ENCODE data around the gene MYH4. TPM values are rescaled to one million over a fixed set of nuclear protein-coding genes. Genes with fewer than 3 reads are reported as not detected.

The MYH4 gene
- polyA plus RNA-seq, 3 donors: not detected

GRCh38 chr17:10499950-10500349, 30.6 kb upstream of the MYH4 start:
- DNase-seq: no peak
- TF ChIP-seq, protein P1, sequence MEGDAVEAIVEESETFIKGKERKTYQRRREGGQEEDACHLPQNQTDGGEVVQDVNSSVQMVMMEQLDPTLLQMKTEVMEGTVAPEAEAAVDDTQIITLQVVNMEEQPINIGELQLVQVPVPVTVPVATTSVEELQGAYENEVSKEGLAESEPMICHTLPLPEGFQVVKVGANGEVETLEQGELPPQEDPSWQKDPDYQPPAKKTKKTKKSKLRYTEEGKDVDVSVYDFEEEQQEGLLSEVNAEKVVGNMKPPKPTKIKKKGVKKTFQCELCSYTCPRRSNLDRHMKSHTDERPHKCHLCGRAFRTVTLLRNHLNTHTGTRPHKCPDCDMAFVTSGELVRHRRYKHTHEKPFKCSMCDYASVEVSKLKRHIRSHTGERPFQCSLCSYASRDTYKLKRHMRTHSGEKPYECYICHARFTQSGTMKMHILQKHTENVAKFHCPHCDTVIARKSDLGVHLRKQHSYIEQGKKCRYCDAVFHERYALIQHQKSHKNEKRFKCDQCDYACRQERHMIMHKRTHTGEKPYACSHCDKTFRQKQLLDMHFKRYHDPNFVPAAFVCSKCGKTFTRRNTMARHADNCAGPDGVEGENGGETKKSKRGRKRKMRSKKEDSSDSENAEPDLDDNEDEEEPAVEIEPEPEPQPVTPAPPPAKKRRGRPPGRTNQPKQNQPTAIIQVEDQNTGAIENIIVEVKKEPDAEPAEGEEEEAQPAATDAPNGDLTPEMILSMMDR (IDR thresholded peaks at IDR 0.05): no peak
- no peaks in the 10 kb centered on the region for H3K36me3 ChIP-seq (replicated peaks in 1 of 2; ENCODE audit: control insufficient read depth in 1 of 2, insufficient read depth in 2 of 2, low read length in 2 of 2)
- H3K4me1 Mint-ChIP-seq: no peaks in the 10 kb centered on the region
- H3K36me3 Mint-ChIP-seq: no peaks in the 10 kb centered on the region
- peaks cover 0 to 5% (median 2%) of the 10 kb centered on the region in 7 donors for H3K9me3 Mint-ChIP-seq
- H3K4me2 ChIP-seq (replicated peaks; ENCODE audit: extremely low read depth, low read length, poor library complexity, severe bottlenecking): no peak overlapping the region
- no peaks in the 10 kb centered on the region for H4K20me1 ChIP-seq (ENCODE audit: insufficient read depth, low read length)
- H3K27me3 ChIP-seq (ENCODE audit: control insufficient read depth in 2 of 2, insufficient read depth in 2 of 2, low read length in 2 of 2): no peaks in the 10 kb centered on the region
- H3K9ac ChIP-seq (ENCODE audit: insufficient read depth, low read length, poor library complexity, severe bottlenecking): no peak overlapping the region
- no peaks in the 10 kb centered on the region for H3K79me2 ChIP-seq (ENCODE audit: insufficient read depth, low read length)
- H3K4me1 ChIP-seq (ENCODE audit: control insufficient read depth in 1 of 2, insufficient read depth in 2 of 2, low read length in 2 of 2): no peaks in the 10 kb centered on the region
- no CpG with 5 or more reads among the region's 3 CpGs for WGBS (ENCODE audit: insufficient coverage)
- no peak overlapping the region for H3K4me3 ChIP-seq (replicated peaks in 1 of 3; ENCODE audit: low read depth in 2 of 3, low read length in 3 of 3)
- H3K4me3 Mint-ChIP-seq: no peak overlapping the region
- peaks cover 0 to 3% (median 0%) of the 10 kb centered on the region in 3 donors for H3K27me3 Mint-ChIP-seq (ENCODE audit: low read depth in 3 of 3)
- no peak overlapping the region for H3K27ac ChIP-seq (ENCODE audit: low read depth in 1 of 2, low read length in 2 of 2)
- no peak overlapping the region for H2AFZ ChIP-seq (ENCODE audit: insufficient read depth, low read depth, low read length, poor library complexity, severe bottlenecking)
- intact Hi-C loops (cut with micrococcal nuclease): no loop called here
- H3K9me3 ChIP-seq (replicated peaks in 1 of 2; ENCODE audit: control insufficient read depth in 1 of 2, insufficient read depth in 1 of 2, low read length in 2 of 2): no peaks in the 10 kb centered on the region
- no peak overlapping the region for H3K27ac Mint-ChIP-seq

- Mint-ChIP-seq H3K27me3 (ENCODE audit: low read depth in 3 of 3) (peaks cover 0 to 4% (median 4%) of the 10 kb centered on the region in 3 donors), H3K9me3 (peaks cover 12 to 36% (median 16%) of the 10 kb centered on the region in 7 donors), H3K4me1 (no peaks in the 10 kb centered on the region), H3K4me3 (no peak overlapping the region), H3K27ac (no peak overlapping the region), H3K36me3 (no peaks in the 10 kb centered on the region)
- no CpG with 5 or more reads among the region's 2 CpGs for WGBS (ENCODE audit: insufficient coverage)
- no peak overlapping the region for H2AFZ ChIP-seq (ENCODE audit: insufficient read depth, low read depth, low read length, poor library complexity, severe bottlenecking)
- no peaks in the 10 kb centered on the region for H3K4me1 ChIP-seq (ENCODE audit: control insufficient read depth in 1 of 2, insufficient read depth in 2 of 2, low read length in 2 of 2)
- no peak overlapping the region for H3K27ac ChIP-seq (ENCODE audit: low read depth in 1 of 2, low read length in 2 of 2)
- no peak overlapping the region for H3K9ac ChIP-seq (ENCODE audit: insufficient read depth, low read length, poor library complexity, severe bottlenecking)
- TF ChIP-seq, protein P1 (IDR thresholded peaks at IDR 0.05): no peak
- H4K20me1 ChIP-seq (ENCODE audit: insufficient read depth, low read length): no peaks in the 10 kb centered on the region
- H3K4me2 ChIP-seq (replicated peaks; ENCODE audit: extremely low read depth, low read length, poor library complexity, severe bottlenecking): no peak overlapping the region
- intact Hi-C loops (cut with micrococcal nuclease): no loop called here
- peaks cover 4 to 11% of the 10 kb centered on the region in 2 donors for H3K9me3 ChIP-seq (replicated peaks in 1 of 2; ENCODE audit: control insufficient read depth in 1 of 2, insufficient read depth in 1 of 2, low read length in 2 of 2)
- no peaks in the 10 kb centered on the region for H3K36me3 ChIP-seq (replicated peaks in 1 of 2; ENCODE audit: control insufficient read depth in 1 of 2, insufficient read depth in 2 of 2, low read length in 2 of 2)
- no peaks in the 10 kb centered on the region for H3K79me2 ChIP-seq (ENCODE audit: insufficient read depth, low read length)
- H3K4me3 ChIP-seq (replicated peaks in 1 of 3; ENCODE audit: low read depth in 2 of 3, low read length in 3 of 3): no peak overlapping the region
- H3K27me3 ChIP-seq (ENCODE audit: control insufficient read depth in 2 of 2, insufficient read depth in 2 of 2, low read length in 2 of 2): no peaks in the 10 kb centered on the region
- DNase-seq: no peak
Measured at GRCh38 chr17:10492004-10492403, 22.6 kb upstream of the MYH4 start.
